Stimulated activated CD4-positive, alpha-beta T cell treated with anti-CD3 and anti-CD28 coated beads, Interleukin-4, amount 100 ng/mL, for 48 hours (primary cell): ENCODE results near the gene TRIM29.
"Not testable (repeated sequence)": the region's sequence is repeated elsewhere in the genome, so short reads cannot be mapped to it uniquely, and the experiment has no call there.

ENCODE experiments used
- DNase-seq, 2 donors: peaks; one replicate each; pipeline ENCODE4 v3.0.0-alpha.2; 2020; ENCODE audit warnings: low read depth in 2 of 2

TRIM29 gene

GRCh38 chr11:120137611-120138521 is at the start of gene TRIM29:
Gene TRIM29, minus strand, starts transcription at chr11:120138113. Its CDS starts 82 bp downstream, at chr11:120138031.
- DNase-seq, result no peak

- DNase-seq, result no peak
Observed at GRCh38 chr11:120186774-120187591, 49.1 kb upstream of the TRIM29 start.

GRCh38 chr11:120186456-120186773 is 48.5 kb upstream of the TRIM29 start:
- no peak for DNase-seq

- DNase-seq, result no peak
Observed at GRCh38 chr11:120185706-120186455, 48.0 kb upstream of the TRIM29 start.

GRCh38 chr11:120184946-120185705 is 47.2 kb upstream of the TRIM29 start:
- no peak for DNase-seq

GRCh38 chr11:120184371-120184945 is 46.5 kb upstream of the TRIM29 start:
- DNase-seq, result no peak

- no peak for DNase-seq
Observed at GRCh38 chr11:120183701-120184141, 45.8 kb upstream of the TRIM29 start.

GRCh38 chr11:120182790-120183491 is 45.0 kb upstream of the TRIM29 start:
- DNase-seq, result no peak

GRCh38 chr11:120182372-120182771 is 44.5 kb upstream of the TRIM29 start:
- DNase-seq, result no peak

- DNase-seq, result no peak
Observed at GRCh38 chr11:120181376-120181975, 43.6 kb upstream of the TRIM29 start.

- DNase-seq, result no peak
Observed at GRCh38 chr11:120180551-120181232, 42.8 kb upstream of the TRIM29 start.

GRCh38 chr11:120180063-120180462 is 42.1 kb upstream of the TRIM29 start:
- DNase-seq, result not testable (repeated sequence)

GRCh38 chr11:120179057-120179672 is 41.3 kb upstream of the TRIM29 start:
- DNase-seq, result no peak

- no peak for DNase-seq
Observed at GRCh38 chr11:120178561-120179056, 40.7 kb upstream of the TRIM29 start.

GRCh38 chr11:120174866-120175265 is 37.0 kb upstream of the TRIM29 start:
- no peak for DNase-seq

- no peak for DNase-seq
Observed at GRCh38 chr11:120173807-120174206, 35.9 kb upstream of the TRIM29 start.

- DNase-seq, result no peak
Observed at GRCh38 chr11:120173019-120173705, 35.2 kb upstream of the TRIM29 start.
